ENCODE results near the gene SMYD3.

SMYD3 gene

DNA sequence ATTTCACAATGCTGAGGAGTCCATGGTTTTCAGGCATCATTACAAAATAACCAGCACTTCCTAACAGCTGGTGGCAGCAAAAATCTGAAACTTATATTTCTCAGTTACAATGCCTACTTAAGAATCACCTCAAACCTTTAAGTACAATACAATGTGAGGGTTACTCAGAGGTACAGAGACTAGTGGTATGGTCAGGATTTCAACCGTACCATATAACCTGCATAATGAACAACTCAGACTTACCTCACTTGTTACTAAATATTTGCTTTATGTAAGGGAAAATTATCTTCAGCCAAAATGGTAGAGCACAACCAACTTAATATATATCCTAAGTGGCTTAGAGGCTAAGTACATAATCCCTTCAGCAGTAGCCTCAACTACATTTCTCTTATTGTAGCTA is 344.5 kb downstream of the SMYD3 start:
- DNase-seq = no peak

DNA sequence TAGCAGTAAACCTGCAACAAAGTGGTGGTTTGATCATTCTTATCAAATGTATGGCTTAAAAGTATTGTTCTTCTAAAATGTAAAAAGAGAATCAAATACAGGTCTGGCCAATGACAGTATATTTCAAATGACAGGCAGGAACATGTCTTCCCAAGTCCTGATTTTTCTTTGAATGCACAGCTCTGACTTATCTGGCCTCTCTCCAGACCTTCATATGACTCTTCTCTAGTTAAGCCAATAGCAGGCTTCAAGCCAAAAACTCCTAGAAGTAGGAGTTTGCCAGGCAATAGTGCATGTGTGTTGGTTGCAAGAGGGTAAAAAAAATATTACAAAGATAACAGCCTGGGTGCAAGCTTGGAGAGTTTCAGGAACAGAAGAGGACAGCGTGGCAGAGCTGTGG is 345.5 kb downstream of the SMYD3 start:
- no peak for DNase-seq

DNA sequence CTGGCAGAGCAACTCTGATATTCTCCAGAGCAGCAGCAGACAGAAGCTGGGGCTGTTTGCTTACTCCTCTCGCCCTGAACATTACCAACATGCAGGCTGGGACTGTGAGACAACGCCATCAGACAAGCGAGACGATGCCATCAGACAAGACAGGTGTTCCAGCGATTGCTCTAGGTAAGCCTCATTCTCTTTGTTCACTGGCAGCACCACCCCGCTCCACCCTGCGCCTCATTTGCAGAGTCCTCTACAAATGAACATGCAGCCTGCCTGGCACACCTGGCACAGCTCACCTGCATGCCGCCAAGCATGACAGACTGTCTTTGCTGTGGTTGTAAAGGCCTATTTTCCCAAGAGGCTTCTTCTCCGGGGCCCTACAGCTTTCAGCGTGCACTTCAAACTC is 346.2 kb downstream of the SMYD3 start:
- DNase-seq = no peak

DNA sequence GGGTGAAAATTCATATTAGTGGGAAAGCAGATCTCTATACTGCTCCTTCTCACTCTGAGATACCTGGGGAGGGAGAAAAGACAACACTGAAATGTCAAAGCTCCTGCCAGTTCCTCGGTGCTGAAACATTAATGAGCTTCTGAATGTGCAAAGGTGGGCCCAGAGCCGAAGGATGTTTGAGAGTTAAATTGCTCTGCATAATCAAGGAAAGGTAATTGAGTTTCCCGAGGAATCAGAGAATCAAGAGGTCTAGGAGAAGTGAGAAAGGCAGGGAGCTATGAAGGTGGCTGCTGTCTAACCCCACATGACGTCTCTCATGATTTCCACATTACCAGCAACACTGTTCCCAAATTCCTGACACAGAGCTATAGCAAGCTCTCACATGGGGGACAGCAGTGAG is 346.7 kb downstream of the SMYD3 start:
- no peak for DNase-seq

DNA sequence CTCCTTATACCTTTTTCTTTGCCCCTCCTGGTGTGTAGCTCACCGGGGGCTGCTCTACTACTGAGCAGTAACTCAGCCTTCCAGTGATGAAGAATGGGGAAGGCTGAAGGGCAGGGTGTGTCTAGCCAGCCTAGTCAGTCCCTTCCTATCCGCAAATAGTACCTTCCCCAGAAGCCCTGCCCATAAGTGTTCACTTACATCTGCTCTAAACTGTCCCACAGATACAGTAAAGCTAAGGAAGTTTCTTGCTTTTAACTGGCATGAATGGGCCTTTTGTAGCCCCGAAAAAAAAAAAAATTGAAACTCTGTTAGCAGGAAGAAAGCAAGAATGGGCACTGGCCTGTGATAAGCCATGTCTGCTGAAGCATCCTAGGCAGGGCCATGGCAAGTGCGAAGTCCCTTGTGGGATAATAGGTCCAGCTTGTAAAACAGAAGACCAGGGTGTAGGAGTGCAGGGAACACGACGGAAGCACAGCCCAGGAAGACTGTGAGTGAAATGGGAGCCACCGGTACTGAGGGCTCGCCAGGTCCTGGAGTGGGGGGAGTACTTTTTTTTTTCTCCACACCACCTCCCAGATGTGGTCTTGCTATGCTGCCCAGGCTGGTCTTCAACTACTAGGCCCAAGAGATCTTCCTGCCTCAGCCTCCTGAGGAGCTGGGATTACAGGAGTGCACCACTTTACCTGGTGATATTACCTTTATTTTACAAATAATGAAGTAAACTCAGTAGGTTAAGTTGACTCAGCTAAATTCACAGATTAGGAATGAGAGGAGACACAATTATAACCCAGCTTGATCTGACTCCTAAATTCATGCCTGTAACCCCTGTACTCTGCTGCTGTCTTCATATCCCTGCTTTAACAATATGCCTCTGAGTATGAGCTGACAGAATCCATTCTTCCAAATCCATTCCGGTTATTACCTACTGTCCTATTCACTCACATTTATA is 347.5 kb downstream of the SMYD3 start:
- DNase-seq = no peak

DNA sequence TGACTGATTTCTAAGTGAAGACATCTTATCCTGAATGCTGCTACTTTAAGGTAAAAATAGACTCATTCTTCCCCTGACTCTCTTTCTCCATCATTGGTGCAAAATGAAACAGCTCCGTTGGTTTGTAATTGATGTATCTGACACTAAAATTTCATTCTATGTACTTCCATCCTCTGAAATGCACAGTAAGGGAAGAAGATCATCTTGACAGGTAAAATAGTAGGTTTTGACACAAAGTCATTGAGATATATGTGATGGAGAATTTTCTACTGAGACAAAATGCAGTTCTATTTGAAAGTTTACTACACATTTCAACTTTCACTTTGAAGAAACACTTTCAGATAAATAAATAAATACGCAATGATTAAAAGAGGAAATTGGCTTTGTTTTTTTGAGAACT is 348.9 kb downstream of the SMYD3 start:
- no peak for DNase-seq

DNA sequence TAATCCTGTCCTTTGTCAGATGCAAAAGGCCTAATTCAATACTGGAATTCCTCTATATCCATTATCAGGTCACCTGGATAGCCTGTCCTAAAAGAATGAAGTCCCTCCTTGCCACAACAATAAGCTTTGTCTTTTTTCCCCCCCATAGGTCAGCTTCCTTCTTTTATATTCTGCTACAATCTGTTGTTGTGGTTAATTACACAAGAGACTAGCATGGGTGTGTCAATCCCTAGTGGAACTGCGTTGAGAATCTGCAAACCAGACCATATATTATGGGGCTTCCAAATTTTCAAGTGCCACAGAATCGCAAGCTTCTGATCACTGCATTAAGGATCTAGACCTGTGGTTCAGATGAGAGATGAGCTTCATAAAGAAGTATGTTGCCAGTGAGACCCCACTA is 349.6 kb downstream of the SMYD3 start:
- no peak for DNase-seq

DNA sequence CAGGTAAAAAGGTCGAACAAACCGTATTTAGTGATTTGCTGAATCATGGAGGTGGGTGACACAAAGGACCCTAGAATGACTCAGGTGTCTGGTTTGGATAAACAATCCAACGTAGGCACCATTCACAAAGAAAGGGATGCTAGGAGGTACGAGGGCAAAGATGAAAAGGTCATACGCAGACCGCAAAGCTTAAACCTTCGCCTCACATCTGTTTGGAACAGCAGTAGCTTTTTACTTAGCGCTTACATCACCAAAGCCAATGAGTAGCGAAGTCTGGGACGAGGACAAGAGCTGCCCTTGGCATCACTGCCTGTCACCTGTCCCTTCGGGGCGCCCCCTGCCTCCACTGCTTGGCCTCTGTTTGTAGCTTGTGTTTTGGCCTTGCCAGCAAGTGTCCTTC is 350.2 kb downstream of the SMYD3 start:
- no peak for DNase-seq

DNA sequence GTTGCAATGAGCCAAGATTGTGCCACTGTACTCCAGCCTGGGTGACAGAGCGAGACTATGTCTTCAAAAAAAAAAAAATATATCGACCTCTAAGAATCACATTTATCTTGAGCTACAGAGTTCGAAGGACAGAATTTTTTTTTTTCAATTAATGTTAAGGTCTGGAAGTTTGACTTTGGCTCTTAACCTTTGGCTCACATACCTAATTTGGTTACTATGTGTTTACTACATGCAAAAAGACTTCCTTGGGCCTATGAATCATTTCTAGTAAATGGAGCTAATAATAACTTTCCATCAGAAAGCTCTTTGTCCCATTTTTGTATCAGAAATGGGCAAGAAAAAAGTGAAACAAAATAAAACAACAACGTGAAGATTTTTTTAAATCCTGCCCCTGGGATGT is 351.2 kb downstream of the SMYD3 start:
- DNase-seq = no peak

DNA sequence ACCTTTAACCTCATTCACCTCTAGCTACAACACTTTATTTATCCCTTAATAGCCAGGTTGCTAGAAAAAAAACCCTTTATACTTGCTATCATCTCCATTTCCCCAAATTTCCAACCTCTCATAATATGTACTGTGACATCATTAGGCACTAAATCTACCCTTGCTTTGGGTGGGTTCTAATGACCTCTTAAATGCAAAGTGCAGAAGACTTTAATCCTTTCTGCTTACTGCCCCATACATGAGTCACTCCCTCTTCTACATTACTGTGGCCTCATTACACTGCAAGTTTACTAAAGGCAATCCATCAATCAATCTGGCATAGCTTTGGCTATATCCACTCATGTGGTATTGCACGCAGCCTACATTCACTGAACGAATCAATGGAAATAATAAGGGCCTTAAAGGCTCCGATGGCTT is 353.3 kb downstream of the SMYD3 start:
- no peak for DNase-seq

DNA sequence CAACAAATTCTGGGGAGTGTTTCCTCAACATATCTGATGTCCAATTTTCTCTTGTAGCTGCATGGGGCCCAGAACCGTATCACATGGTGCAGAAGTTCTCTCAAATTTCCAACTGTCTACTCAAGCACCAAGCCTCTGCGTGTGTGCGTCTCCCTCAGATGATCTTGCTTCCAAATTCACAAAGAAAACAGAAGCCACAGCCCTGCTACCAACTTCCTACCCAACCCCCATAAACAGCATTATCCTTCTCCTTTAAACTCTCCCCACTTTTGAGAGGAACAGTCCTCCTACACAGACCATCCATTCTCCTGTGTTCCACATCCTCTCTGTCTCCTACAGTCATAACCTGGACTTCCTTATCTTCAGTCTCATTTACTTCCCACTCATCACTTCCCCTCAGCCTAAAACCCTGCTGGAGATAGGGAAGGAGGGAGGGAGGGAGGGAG is 354.1 kb downstream of the SMYD3 start:
- DNase-seq = no peak

DNA sequence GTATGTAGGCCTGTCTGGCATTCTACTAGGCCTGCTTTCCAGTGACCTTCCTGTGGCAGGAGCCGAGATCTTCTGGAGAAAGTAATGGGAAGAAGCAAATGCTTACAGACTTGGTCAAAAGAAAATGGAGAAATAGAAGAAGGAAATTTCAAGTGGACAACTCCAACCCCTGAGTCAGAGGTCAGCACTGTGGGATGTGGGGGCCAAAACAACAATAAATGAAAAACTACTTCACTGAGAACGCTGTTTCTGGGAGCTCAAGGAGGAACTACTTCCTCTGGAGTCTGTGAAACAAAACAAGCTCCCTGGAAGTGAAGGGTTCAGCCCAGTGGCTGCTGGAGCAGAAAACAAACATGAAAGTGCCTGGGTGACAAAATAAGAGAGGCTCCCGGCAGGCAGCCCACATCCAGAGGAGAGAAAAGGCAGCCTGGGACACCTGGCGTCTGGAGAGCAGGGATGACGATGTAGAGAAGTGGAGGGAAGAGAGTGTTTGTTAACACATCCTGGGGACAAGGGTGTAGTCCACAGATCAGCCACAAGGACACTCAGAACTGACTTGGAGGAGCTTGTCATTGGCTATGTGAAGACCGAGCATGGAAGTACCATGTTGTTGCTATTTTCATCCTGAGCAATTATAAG is 355.2 kb downstream of the SMYD3 start:
- no peak for DNase-seq

DNA sequence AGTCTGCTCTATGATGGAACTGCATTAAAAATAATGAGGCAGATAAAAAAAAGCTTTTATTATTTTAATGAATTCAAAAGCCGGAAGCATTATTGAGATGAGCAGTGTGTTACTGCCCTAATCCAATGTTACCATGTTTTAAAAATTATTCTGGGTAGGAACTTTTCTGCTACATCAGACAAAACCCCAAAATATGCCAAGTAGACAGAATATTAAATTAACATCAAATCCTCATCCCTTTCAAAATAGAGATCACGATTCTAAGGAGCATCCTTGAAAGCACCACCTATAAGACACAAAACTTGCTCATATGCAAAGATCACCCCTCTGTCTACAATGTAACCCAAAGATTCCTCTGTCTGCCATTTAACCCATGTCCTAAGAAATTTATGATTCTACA is 357.5 kb downstream of the SMYD3 start:
- DNase-seq = no peak

DNA sequence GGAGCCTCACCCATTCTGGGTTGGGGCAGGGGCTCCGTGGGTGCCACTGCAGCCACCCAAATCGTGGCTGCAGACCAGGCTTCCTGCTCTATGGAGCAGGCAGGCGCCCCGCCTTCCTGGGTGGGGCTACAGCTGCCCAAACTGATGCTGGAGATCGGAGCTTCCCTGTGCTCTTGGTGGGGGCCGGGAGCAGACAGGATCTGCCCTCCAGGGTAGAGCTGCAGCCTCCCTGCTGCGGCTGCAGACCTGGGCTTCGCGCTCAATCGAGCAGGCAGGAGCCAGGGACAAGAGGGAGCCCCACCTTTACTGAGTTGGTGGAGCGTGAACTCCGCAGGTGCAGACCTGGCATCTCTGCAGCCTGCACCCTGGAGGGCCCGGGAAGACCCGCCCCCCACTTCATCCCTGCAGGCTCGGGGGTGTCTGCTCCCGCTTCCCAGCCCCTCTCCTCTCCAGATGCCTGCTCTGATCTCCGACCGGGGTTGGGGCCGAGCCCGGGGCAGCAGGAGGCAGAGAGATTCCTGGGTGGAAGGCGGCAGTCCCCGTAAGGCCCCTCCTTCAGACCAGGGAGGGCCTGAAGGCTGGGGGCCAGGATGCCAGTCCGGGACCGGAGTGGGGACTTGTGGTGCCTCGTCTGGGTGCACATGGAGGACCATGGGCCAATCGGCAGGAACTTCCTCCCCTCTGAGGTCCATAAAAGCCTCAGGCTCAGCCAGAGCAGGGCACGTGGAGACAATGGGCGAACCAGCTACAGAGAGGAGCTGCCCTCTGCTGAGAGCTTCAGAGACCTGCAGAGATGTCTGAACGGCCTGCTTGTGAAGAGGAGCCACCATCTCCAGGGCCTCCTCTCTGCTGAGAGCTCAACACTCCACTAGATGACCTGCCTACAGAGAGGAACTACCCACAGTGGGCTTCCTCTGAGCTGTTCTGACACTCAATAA is 359.3 kb downstream of the SMYD3 start:
- no peak for DNase-seq

DNA sequence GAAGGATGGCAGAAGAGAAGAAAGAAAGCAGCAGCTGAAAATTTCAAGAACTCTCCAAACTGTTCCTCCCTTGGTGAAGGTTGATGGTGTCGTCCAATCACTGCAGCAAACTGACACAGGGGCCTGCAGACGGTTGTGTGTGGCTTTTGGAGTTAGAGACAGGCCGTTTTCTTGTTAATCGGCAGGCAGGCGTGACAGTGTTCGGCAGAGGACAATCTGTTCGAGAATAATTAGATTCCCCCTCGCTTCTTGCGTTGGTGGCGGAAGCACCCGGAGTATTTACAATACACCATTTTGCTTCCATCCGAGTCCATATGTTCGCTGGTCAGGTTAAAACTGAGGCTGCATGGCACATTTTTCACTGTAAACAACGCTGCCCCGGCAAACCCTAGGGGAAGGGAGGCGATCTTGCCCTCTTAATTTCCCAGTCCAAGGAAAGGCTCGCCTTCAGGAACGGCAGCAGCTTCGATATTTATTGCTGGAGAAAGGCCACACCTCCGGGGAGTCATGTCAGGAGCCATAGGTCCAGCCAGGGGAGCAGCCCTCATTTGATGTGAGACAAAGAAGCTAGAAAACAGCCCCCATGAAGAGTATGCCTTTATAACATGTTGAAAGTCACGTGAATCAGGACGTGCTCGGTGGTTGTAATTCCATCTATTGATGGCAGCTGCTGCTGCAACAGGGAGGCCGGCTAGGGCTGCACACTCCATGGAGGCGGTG is 360.1 kb downstream of the SMYD3 start:
- no peak for DNase-seq

DNA sequence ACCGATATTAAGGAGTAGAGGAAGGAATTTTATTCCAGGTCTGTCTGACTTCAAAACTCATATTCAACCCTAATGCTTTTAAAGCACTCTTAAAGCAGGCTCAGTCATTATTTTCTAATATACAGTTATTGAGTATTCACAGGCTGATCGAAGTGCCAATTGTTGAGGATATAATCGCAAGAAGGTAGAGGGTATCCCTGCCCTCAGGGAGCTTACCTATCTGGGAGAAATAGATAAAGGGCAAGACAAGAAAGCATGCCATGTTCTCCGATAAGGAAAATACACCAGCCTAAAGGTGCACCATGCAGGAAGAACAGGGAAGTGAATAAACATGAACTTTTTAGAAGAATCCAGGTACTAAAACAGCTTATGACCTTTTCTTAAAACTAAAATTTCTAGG is 361.2 kb downstream of the SMYD3 start:
- no peak for DNase-seq

DNA sequence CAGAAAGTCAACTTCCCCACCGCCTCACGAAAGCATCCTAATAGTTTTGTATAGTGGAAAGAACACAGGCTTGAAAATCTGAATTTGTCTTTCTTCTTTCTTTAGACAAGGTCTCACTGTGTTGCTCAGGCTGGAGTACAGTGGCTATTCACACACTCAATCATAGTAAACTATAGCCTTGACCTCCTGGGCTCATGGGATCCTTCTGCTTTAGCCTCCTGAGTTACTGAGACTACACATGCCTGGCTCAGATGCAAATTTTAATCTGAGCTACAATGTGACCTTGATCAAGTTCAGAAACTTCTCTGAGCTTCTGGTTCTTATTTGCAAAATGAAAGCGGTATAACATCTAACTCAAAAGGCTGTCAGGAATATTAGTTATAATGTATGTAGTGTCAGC is 362.1 kb downstream of the SMYD3 start:
- no peak for DNase-seq

DNA sequence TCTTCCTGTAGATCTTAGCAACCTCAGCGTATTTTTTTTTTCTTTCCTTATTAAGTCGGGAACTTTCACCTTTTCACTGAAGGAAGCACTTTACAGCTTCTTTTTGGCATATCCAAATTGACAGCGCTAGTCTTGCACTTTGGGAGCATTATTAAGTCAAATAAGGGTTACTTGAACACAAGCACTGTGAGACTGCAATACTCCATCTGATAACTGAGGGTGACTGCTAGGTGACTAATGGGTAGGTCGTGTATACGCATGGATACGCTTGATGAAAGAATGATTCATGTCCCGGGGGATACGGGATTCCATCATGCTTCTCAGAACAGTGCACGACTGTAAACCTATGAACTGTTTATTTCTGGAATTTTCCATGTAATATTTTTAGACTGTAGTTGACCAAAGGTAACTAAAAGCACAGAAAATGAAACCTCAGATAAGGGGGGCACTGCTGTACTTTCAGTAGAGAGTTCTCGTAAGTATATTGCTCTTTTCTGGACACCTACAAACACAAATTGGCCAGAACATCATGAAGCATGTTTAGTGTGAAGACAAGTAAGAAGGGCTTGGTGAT is 364.7 kb downstream of the SMYD3 start:
- DNase-seq = no peak

DNA sequence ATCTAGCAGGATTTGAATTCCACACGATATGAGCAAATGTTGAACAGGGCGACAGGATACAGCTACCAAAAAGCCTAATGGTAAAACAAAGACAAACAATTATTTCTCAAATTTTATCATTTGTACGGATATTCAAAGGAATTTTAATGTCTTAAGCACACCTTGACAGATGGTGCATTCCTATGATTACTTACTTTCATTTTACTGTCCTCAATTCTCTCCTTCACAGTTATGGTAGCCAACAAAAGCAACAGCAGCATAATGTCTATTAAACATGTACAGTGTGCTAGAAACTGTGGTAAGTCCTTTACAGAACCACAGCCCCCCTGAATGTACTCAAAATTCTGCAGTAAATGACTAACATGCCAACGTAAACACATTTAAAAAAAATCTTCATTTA is 365.8 kb downstream of the SMYD3 start:
- no peak for DNase-seq

DNA sequence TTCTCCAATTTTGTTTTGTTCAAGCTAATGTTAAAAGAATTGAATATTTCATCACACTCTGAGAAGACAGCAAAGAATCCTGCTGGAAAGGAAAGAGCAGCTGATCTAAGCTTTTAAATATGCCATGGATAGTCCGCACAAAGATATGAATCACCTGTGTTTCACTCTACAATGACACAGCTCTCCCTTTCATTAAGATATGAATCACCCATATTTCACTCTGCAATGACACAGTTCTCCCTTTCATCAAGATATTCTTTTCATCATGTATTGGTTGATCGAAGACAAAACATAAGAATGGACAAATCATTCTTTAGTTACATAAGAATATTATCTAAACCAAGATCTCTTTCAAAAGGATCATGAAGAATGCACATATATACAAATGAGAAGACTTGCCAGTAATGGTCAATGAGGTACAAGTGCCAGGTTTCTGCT is 367.3 kb downstream of the SMYD3 start:
- no peak for DNase-seq

DNA sequence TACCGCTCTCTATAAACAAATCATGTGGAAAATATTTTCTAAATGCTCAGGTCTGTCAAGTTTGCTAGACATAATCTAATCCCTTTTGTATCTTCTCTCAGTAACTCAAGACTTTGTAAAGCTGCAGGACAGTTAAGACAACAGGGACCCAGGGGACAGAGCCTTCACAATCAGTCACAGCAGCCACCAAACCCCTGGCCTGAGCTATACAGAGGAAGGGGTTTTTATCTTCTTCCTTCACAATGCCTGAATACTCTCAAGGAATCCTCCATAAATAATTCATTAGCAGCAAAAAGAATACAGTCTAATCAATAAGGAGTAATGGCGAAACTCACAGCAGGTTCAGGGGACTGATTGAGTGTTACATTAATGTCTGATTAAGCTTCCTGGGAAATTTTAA is 368.3 kb downstream of the SMYD3 start:
- DNase-seq = no peak

DNA sequence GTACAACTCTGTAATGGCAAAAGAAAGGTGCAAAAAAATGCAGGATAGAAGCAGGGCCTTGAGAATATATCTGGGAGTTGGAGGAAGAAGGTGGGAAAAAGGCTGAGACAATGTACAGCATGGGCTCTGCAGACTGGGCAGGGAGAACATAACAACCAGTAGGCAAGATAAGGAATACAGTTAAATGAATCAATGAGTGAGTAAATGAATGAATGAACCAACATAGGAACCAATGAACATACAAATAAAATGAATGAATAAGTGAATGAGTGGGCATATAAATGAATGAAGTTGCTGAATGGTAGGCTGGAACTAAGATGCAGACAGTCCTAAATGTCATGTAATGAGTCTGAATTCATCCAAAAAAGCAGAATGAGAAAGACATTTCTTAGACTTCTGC is 370.6 kb downstream of the SMYD3 start:
- DNase-seq = no peak

Measured in hippocampal formation (tissue), 2 donors.